AG10803 (cell line): ENCODE data around the gene VDR.

Experiments used
- DNase-seq: peaks from one replicate; pipeline ENCODE4 v3.0.0; 2010; ENCODE audit warnings: low read depth
- H3K4me3 ChIP-seq: 2 replicates; pipeline ENCODE4 v1.5.1; 2011; ENCODE audit warnings: mild to moderate bottlenecking, low read length, control low read depth
- TF ChIP-seq, protein P1 (sequence below): conservative IDR thresholded peaks from 2 replicates; pipeline ENCODE4 v1.5.1; 2011; ENCODE audit warnings: mild to moderate bottlenecking, low read length, control low read depth, inconsistent platforms

Gene VDR

DNA sequence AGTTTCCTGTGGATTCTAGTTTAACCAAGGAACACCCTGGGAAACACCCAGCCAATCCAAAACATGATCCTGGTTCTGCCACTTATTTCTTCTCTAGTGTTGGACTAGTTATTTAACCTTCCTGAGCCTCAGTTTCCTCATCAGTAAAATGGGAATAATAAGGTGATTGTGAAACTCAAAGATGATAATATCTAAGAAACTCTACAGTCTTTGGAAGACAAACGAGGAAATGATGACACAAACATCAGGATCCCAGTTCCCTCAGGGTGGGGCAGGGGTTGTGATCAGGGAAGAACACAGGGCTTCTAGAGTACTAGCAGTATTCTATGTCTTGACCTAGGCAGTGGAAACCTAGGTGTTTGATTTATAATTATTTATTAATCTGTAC is 40.5 kb upstream of the VDR start:
- H3K4me3 ChIP-seq = no peak overlapping the region
- TF ChIP-seq, protein P1, sequence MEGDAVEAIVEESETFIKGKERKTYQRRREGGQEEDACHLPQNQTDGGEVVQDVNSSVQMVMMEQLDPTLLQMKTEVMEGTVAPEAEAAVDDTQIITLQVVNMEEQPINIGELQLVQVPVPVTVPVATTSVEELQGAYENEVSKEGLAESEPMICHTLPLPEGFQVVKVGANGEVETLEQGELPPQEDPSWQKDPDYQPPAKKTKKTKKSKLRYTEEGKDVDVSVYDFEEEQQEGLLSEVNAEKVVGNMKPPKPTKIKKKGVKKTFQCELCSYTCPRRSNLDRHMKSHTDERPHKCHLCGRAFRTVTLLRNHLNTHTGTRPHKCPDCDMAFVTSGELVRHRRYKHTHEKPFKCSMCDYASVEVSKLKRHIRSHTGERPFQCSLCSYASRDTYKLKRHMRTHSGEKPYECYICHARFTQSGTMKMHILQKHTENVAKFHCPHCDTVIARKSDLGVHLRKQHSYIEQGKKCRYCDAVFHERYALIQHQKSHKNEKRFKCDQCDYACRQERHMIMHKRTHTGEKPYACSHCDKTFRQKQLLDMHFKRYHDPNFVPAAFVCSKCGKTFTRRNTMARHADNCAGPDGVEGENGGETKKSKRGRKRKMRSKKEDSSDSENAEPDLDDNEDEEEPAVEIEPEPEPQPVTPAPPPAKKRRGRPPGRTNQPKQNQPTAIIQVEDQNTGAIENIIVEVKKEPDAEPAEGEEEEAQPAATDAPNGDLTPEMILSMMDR = no peak
- DNase-seq = no peak

DNA sequence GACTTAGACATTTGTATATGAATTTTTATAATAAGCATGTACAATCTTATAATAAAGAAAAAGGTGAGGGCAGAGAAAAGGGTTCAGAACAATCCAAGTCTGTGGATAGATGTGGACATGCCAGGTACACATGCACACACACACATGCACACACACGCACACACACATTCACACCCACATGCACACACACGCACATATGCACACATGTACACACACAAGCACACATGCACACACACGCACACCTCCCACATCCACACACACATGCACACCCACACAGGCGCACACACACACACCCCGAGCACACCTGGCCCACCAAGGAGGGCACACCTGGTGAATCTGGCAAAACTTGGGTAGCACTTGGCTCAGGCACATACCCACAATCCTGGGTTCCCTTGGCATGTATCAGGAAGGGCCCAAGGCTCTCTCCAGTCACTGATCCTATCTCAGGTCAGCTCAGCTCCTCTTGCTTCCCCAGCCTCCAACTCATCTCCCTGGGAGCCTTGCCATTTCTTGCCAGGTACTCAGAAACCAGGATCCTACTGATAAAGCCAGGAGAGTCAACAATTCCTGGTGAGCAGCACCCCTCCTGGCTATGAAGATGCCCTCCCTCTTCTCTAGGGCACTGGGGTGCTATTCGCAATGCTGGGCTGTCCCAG is 40.0 kb upstream of the VDR start:
- TF ChIP-seq, protein P1 = no peak
- H3K4me3 ChIP-seq = no peak overlapping the region
- DNase-seq = no peak

DNA sequence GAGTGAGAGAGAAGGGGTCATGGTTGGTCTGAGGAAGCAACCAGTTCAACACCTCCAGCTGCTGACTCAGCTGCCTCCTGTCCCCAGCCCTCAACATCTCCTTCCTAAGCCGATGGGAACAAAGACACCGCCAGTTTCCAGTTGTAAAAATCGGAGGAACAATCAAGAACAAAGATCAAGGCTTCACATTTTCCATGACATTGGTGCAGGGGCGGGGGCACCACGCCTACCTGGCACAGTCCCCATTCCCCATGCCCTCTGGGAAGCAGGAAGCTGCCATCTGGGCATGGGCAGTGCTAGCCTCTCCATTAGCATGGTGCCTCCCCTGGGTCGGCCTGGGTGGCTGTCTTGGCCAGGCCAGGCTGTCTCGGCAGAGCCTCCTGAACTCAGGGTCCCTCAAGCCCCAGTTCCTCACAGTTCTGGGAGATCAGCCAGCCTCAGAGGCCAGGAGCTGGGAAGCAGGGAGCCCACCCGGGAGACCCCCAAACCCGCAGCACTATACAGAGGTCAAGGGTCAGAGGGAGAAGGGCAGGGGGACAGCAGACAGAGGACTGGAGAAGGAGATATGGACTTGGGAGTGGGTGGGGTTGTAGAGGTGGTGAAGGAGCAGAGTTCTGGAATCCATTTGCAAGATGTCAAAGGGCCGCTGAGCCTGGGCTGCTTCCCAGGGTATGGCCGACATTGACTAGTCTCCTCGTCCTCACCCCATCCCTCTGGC is 39.0 kb upstream of the VDR start:
- no peak for DNase-seq
- no peak overlapping the region for H3K4me3 ChIP-seq
- TF ChIP-seq, protein P1 = no peak

DNA sequence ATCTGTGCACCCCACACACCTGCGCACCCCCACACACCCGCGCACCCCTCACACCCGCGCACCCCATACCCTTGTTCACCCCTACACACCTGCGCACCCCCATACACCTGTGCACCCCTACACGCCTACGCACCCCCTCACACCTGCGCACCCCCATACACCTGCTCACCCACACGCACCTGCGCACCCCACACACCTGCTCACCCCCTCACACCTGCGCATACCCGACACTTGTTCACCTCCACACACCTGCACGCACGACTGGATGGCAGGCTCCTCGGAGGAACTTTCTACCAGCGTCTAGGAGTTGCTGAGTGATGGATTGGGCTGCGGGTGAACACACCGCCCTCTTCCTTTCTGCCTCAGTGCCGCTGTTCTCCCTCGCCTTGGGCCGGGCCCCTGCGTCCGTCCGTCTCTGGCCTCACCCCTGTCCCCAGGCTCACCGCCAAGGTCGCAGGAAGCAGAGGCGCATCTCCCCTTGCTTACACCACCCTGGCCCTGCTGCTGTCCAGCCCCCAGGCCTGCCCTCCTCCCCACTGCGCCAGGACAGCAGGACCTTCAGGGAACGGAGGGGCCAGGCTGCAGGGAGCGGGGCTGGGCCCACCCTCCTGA is 37.9 kb upstream of the VDR start:
- TF ChIP-seq, protein P1 = no peak
- no peak overlapping the region for H3K4me3 ChIP-seq
- no peak for DNase-seq

DNA sequence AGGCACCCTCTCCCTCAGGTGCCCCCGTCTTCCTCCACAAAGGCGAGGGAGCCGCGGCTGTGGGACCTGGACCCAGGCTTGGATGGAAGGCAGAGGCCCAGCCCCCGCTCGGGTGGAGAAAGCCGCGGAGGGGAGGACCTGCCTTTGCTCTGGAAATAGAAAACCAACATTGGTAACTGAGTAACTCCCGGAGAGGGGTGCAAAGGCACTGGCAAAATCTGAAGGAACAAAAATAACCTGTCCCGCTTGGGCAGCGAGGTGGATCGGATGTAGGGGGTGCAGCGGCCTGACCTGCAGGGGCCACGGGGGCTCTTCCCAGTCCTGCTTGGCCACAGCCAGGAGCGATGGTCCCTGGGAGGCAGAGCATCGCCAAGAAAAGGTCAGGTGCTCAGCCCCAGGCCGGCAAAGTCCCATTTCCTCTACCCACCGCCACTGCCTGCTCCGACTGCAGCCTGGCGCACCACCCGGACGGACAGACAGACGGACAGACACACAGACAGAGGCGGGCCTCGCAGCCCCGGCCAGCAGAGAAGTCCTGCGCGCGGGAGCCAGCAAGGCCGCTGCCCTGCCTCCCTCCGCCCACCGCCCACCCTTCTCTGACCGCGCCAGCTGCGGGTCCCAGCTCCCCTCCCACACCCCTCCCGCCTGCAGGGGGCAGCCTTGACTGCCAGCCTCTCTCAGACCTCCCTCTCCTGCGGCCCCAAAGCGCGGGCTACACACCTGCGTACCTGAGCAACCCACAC is 37.2 kb upstream of the VDR start:
- TF ChIP-seq, protein P1 = no peak; the same call in 1 of the 2 replicates
- no peak overlapping the region for H3K4me3 ChIP-seq
- no peak for DNase-seq

DNA sequence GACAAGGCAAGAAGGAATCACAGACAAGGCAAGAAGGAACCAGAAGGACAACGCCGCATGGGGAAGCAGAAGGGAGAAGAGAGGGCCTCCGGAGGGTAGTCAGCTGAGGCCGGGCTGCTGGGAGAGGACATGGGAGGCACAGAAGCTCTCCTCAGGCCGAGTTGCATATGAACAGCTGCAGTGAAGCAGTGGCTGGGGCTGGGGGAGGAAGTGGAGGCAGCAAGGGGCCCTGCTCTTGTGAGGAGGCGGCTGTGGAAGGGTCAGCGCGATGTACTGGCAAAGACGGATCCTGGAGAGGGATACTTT is 36.6 kb upstream of the VDR start:
- H3K4me3 ChIP-seq = no peak overlapping the region

More for the DNA sequence above, 36.6 kb upstream of the VDR start:
- TF ChIP-seq, protein P1 = no peak
- no peak for DNase-seq
